Thoracic aorta (tissue), 2 donors: Measurements from ENCODE around the gene ATP11C. TPM values are rescaled to one million over a fixed set of nuclear protein-coding genes. Genes with fewer than 3 reads are reported as not detected.
A peak's percentile ranks its signal among the peaks of the same experiment; 100 is the strongest.

Experiments used
- ATAC-seq: fragments of 150-250 bp; one replicate; pipeline ENCODE4 v1.8.0; 2017; ENCODE audit warnings: low read depth; ENCODE audit not compliant: insufficient number of reproducible peaks, low FRiP score
- DNase-seq: peaks from one replicate; pipeline ENCODE4 v3.0.0-alpha.2; 2020; ENCODE audit warnings: low spot score
- H3K27ac ChIP-seq, 2 donors: fragments of 200-600 bp; sonication (generic); 1 replicate in 1 of 2; 2 replicates in 1 of 2; pipeline ENCODE4 v1.5.1; 2016; ENCODE audit warnings: mild to moderate bottlenecking in 2 of 2, moderate library complexity in 2 of 2
- H3K27me3 ChIP-seq: fragments of 200-600 bp; sonication (generic); replicated peaks from 2 replicates; pipeline ENCODE4 v1.6.0; 2016; ENCODE audit warnings: mild to moderate bottlenecking; ENCODE audit not compliant: insufficient read depth
- H3K36me3 ChIP-seq: fragments of 200-600 bp; sonication (generic); one replicate; pipeline ENCODE4 v1.5.1; 2016
- H3K4me1 ChIP-seq, 2 donors: fragments of 200-600 bp; sonication (generic); 1 replicate in 1 of 2; 2 replicates in 1 of 2; pipeline versions ENCODE4 v1.5.1 to v1.6.0; 2016; ENCODE audit warnings: low read depth in 2 of 2, mild to moderate bottlenecking in 1 of 2; ENCODE audit not compliant: control insufficient read depth in 1 of 2
- H3K4me3 ChIP-seq: fragments of 200-600 bp; sonication (generic); 2 replicates; pipeline ENCODE4 v1.5.1; 2016; ENCODE audit warnings: mild to moderate bottlenecking
- H3K9me3 ChIP-seq: fragments of 200-600 bp; sonication (generic); 2 replicates; pipeline ENCODE4 v1.5.1; 2016
- total RNA-seq, 2 donors: library from RNA; depleted of rRNA; stranded (reverse); fragments of >200 nt; gene quantifications; one replicate each; pipeline versions ENCODE4 v1.1.0 to v1.2.3, GENCODE V29; 2016
- TF ChIP-seq, protein P1 (sequence below): fragments of 200-600 bp; sonication (generic); IDR thresholded peaks from one replicate; pipeline ENCODE4 v1.5.1; 2019; ENCODE audit warnings: antibody characterized with exemption

Gene ATP11C
- total RNA-seq, 2 donors from 2014 or later: 26.7 to 62.4 TPM

DNA sequence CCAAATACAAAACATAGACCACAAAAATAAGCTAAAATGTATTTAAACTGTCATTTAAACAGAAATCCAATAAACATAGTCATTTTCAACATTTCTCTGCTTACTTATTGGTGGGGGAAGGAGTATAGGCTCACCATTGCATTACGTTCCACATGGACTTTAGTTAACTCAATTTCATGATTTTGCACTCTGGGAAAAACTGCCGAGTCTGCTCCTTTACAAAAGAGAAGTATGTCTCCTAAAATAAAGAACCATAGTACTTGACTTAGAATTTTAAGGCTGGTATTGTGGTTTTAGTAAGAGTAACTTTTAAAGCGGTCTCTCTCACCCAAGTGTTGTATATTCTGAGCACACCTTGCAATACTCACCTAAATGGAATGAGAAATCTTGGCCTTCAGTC lies 149.8 kb downstream of the ATP11C start:
- TF ChIP-seq, protein P1, sequence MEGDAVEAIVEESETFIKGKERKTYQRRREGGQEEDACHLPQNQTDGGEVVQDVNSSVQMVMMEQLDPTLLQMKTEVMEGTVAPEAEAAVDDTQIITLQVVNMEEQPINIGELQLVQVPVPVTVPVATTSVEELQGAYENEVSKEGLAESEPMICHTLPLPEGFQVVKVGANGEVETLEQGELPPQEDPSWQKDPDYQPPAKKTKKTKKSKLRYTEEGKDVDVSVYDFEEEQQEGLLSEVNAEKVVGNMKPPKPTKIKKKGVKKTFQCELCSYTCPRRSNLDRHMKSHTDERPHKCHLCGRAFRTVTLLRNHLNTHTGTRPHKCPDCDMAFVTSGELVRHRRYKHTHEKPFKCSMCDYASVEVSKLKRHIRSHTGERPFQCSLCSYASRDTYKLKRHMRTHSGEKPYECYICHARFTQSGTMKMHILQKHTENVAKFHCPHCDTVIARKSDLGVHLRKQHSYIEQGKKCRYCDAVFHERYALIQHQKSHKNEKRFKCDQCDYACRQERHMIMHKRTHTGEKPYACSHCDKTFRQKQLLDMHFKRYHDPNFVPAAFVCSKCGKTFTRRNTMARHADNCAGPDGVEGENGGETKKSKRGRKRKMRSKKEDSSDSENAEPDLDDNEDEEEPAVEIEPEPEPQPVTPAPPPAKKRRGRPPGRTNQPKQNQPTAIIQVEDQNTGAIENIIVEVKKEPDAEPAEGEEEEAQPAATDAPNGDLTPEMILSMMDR: no peak
- Histone ChIP-seq H3K4me1 (no peaks in the 10 kb centered on the region), H3K27me3 (no peaks in the 10 kb centered on the region), H3K4me3 (no peak overlapping the region), H3K27ac (no peak overlapping the region), H3K36me3 (no peaks in the 10 kb centered on the region), H3K9me3 (no peaks in the 10 kb centered on the region)
- ATAC-seq (no peak), DNase-seq (no peak)

DNA sequence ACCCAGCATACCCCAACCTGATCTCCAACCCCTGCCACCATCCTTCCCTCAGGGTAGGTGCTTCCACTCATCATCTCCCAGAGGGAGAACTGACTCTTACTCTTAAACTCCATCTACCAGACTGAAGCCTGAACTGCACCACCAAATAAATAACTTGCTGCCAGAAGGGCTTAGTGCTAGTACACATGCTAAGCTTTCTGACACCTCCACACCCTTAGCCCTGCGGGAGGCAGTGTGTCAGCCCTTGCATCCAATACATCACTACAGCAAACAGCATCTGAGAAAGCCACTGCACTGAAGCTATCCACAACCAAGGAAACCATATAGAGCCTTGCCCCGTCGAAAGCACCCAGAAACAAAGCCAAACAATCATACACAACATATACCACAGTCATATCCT lies 156.3 kb downstream of the ATP11C start:
- Histone ChIP-seq H3K4me1 (no peaks in the 10 kb centered on the region), H3K27me3 (no peaks in the 10 kb centered on the region), H3K9me3 (no peaks in the 10 kb centered on the region), H3K4me3 (no peak overlapping the region), H3K27ac (no peak overlapping the region), H3K36me3 (no peaks in the 10 kb centered on the region)
- ATAC-seq (no peak), DNase-seq (no peak)
- TF ChIP-seq, protein P1: no peak

DNA sequence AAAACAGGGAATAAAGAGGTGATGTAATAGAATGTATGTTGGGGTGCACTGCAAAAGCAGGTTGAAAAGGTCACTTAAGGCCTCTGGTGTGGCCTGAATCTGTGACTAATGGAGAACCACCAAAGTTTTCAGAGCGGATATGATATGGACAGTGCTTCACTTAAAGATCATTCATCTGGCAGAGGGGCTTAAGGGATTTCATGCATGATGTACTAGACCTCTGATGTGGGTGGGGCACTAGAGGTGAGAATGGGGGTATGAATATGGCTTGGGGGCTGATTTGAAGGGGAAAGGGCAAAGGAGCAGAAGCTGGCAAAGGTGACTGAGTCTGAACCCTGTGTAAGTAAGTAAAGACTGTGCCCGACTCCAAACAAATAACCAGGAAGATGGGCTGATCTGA lies 162.5 kb downstream of the ATP11C start:
- Histone ChIP-seq H3K36me3 (no peaks in the 10 kb centered on the region), H3K27ac (no peak overlapping the region), H3K27me3 (no peaks in the 10 kb centered on the region), H3K9me3 (no peaks in the 10 kb centered on the region), H3K4me3 (no peak overlapping the region), H3K4me1 (no peaks in the 10 kb centered on the region)
- no peak for DNase-seq
- no peak for ATAC-seq
- TF ChIP-seq, protein P1: no peak

DNA sequence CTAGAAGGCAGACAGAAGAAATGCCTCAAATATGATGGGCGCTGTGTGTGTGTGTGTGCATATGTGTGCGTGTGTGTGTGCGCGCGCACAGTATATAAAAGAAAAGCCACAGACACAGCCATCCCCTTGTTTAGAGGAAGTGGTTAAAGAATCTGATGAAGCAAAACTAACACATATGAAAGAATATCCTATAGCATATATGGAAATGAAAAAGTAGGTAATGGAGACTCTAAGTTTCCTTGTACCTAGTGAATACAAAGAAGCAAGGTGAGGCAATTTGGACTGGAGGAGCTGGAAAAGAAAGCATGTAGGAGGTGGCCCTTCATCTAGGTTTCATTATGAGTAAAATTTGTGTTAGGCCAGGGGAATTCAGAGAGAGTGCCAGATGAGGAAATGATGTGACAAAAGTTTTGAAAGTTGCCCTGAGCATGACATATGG lies 166.3 kb downstream of the ATP11C start:
- Histone ChIP-seq H3K4me3 (no peak overlapping the region), H3K36me3 (no peaks in the 10 kb centered on the region), H3K9me3 (no peaks in the 10 kb centered on the region), H3K27me3 (no peaks in the 10 kb centered on the region), H3K4me1 (peaks cover 0 to 9% of the 10 kb centered on the region in 2 donors), H3K27ac (no peak overlapping the region)
- DNase-seq (no peak), ATAC-seq (no peak)
- TF ChIP-seq, protein P1: no peak

DNA sequence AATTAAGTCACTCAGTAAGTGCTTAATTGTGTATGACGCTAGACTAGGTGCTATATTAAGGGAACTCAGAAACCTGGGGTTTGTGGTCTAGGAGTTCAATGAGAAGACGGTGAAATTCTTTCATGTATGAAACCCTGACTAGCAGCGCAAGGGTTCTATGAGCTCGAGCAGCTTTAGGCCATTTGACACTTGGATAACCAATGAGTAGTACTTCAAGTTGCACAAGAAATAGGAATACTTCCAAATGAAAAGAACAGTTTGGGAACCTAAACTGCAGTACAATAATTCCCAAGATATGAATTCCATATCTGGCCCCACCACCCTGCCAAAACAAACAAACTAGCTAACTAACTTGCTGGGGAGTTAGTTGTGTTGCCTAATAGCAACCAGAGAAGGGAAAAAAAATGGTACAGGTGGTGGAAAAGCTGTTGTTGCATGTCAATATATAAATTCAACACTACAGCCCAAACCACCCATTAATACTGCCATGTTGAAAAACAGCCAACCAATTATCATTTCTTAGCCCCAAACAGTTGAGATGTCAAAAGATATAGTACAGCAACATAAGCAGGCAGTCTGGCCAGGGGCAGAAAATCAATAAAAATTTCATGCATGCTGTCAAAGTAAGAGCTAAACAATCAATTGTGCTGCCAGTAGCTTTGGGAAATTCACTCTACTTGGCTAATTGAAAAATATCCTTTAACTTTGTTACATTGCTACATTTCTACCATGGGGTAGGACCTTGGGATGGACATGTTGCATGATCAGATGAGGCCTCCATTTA lies 170.3 kb downstream of the ATP11C start:
- Histone ChIP-seq H3K9me3 (no peaks in the 10 kb centered on the region), H3K27ac (no peak overlapping the region), H3K36me3 (no peaks in the 10 kb centered on the region), H3K4me3 (no peak overlapping the region), H3K27me3 (no peaks in the 10 kb centered on the region), H3K4me1 (peaks cover 0 to 9% of the 10 kb centered on the region in 2 donors)
- peak; percentile 79 for ATAC-seq
- TF ChIP-seq, protein P1: no peak
- DNase-seq: peak; percentile 5
